Tibial artery (tissue), 4 donors: Measurements from ENCODE around the gene CARS1.
A peak's percentile ranks its signal among the peaks of the same experiment; 100 is the strongest.

Experiments used
- DNase-seq, 2 donors: peaks; one replicate each; pipeline ENCODE4 v3.0.0-alpha.2; 2019
- H3K27ac ChIP-seq, 2 donors: fragments of 200-600 bp; sonication (generic) in 1 of 2; 1 replicate in 1 of 2; 2 replicates in 1 of 2; pipeline ENCODE4 v1.5.1; 2018 to 2019; ENCODE audit warnings: mild to moderate bottlenecking in 1 of 2
- H3K27me3 ChIP-seq, 2 donors: fragments of 200-600 bp; sonication (generic) in 1 of 2; one replicate each; pipeline versions ENCODE4 v1.5.1 to v1.6.0; 2016 to 2019
- H3K36me3 ChIP-seq, 3 donors: fragments of 200-600 bp; sonication (generic) in 2 of 3; one replicate each; pipeline ENCODE4 v1.5.1; 2016 to 2019; ENCODE audit warnings: mild to moderate bottlenecking in 2 of 3
- H3K4me1 ChIP-seq, 4 donors: fragments of 200-600 bp; sonication (generic) in 2 of 4; 1 replicate in 3 of 4; 2 replicates in 1 of 4; pipeline ENCODE4 v1.5.1; 2016 to 2019
- H3K4me3 ChIP-seq, 2 donors: fragments of 200-600 bp; sonication (generic) in 1 of 2; 1 replicate in 1 of 2; 2 replicates in 1 of 2; pipeline ENCODE4 v1.5.1; 2018 to 2019; ENCODE audit warnings: mild to moderate bottlenecking in 2 of 2
- H3K9me3 ChIP-seq, 3 donors: fragments of 200-600 bp; sonication (generic) in 1 of 3; one replicate each; pipeline ENCODE4 v1.5.1; 2016 to 2019
- intact Hi-C: fragments of 100-400 bp; cut with DNase I; formaldehyde crosslinking; loops from one replicate; pipeline ENCODE4 v1.15.0; 2023; ENCODE audit warnings: low total_unique reads
- TF ChIP-seq, protein P1 (sequence below), 2 experiments: fragments of 200-600 bp in 1 of 2; fragments of 450-650 bp in 1 of 2; IDR thresholded peaks; one replicate each; pipeline ENCODE4 v1.5.1; 2017 to 2019; ENCODE audit warnings: antibody characterized with exemption in 2 of 2, mild to moderate bottlenecking in 1 of 2, moderate library complexity in 1 of 2

Gene CARS1

DNA sequence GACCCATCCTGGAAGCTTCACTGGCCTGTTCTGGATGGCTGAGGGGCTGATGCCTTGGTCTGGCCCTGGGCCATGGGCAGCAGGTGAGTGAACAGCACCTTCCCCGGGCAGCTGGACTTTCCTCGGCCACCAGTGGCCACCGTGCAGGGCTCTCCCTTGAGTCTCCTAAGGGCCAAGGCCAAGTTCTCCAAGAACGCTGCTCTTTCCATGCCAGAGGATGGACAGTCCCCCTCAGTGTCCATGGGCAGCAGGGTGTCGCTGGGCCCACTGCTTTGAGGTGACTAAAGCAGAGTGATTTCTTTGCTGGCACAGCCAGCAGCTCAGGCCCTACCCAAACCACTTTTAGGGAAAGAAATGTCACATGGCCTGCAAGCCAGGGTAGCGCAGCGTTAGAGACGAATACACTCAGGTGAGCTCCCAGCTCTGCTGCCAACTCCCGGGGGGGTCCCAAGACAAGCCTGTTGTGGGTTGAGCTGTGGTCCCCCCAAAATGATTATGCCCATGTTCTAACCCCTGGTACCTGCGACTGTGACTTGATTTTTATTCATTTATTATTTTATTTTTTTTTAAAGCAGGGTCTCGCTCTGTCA lies 3.3 kb upstream of the CARS1 start:
- TF ChIP-seq, protein P1, sequence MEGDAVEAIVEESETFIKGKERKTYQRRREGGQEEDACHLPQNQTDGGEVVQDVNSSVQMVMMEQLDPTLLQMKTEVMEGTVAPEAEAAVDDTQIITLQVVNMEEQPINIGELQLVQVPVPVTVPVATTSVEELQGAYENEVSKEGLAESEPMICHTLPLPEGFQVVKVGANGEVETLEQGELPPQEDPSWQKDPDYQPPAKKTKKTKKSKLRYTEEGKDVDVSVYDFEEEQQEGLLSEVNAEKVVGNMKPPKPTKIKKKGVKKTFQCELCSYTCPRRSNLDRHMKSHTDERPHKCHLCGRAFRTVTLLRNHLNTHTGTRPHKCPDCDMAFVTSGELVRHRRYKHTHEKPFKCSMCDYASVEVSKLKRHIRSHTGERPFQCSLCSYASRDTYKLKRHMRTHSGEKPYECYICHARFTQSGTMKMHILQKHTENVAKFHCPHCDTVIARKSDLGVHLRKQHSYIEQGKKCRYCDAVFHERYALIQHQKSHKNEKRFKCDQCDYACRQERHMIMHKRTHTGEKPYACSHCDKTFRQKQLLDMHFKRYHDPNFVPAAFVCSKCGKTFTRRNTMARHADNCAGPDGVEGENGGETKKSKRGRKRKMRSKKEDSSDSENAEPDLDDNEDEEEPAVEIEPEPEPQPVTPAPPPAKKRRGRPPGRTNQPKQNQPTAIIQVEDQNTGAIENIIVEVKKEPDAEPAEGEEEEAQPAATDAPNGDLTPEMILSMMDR (IDR thresholded peaks at IDR 0.05): no peak

DNA sequence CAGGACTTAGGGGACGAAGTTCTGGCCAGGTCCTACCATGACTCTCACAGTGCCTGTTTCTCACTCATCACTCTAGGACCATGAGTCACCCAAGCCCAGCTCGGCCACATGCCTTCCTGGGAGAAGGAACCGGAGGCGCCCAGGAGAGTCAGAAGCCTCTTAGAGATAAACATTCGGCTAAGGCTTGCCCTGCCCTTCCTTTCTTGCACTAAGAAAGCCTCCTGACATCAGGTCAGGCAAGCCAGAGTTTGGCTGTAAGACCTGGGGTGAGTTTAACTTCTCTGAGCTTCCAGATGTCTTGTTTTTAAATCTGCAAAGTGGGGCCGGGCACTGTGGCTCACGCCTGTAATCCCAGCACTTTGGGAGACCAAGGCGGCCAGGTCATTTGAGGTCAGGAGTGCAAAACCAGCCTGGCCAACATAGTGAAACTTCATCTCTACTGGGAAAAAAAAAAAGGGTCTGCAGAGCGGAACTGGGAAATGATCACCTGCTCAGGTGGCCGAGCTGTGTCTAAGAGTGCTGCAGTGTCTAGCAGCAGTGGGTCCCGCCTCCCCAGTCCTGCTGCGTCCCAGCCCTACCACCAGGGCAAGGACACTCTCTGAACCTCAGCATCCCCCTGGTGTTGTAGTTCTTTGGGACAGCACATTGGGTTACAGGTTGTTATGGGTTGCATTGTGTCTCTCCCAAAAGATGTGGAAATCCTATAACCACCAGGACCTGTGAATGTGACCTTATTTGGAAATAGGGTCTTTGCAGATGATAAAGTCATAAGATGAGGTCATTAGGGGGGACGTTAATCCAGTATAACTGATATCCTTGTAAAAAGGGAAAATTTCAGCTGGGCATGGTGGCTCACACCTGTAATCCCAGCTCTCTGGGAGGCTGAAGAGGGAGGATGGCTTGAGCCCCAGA lies 1.8 kb upstream of the CARS1 start:
- Histone ChIP-seq H3K4me3 (no peak overlapping the region), H3K36me3 (peaks cover 0 to 7% (median 5%) of the 10 kb centered on the region in 3 donors), H3K27ac (no peak overlapping the region), H3K27me3 (no peaks in the 10 kb centered on the region), H3K4me1 (peaks cover 0 to 24% (median 16%) of the 10 kb centered on the region in 4 donors), H3K9me3 (no peaks in the 10 kb centered on the region)
- TF ChIP-seq, protein P1 (IDR thresholded peaks at IDR 0.05): no peak
- DNase-seq: peak in 1 of 2 donors; percentile 57
- intact Hi-C loops: no loop called here

More for the DNA sequence above, 3.3 kb upstream of the CARS1 start:
- intact Hi-C loops: no loop called here
- Histone ChIP-seq H3K4me1 (peaks cover 0 to 19% (median 14%) of the 10 kb centered on the region in 4 donors), H3K4me3 (no peak overlapping the region), H3K27me3 (no peaks in the 10 kb centered on the region), H3K36me3 (no peaks in the 10 kb centered on the region), H3K27ac (no peak overlapping the region), H3K9me3 (no peaks in the 10 kb centered on the region)
- no peak for DNase-seq

DNA sequence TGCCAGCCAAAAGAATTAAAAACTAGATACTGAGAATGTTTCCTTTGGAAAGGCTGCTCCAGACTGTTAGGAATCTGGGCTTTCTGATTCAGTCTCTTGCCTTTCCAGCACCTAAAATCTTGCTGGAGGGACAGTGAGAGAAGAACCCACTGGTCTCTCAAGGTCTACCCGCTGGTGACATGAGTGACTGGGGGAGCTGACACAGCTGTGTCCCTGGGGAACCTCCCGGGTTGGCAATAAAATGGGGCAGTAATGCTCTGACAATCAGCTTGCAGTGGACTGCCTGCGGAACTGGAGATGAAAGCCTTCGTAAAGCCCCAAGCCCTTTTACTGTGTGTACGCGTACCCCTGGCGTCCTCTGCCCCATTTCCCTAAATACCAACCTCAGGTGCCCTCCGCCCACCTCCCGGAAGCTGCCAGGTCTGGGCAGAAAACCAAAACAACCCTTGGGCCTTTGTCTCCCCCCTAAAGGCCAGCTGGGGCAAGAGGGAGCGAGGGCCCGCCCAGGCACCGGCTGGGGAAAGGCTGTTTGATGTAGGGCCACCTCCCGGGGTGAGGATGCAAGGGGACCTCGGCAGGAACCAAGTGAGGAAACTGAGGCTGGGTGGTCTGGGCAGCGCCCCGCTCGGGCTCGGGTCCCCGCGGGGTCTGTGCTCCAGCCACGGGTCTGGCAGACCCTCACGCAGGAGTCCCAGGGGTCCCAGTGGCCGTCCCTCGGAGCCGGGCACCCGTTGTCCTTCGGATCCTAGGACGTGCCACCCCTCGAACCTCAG lies 741 bp downstream of the CARS1 start:
- no peaks in the 10 kb centered on the region for H3K9me3 ChIP-seq
- H3K27ac ChIP-seq: peak overlapping the region; percentile 83 to 87
- DNase-seq: peak in 1 of 2 donors; percentile 69
- peaks cover 0 to 26% (median 18%) of the 10 kb centered on the region in 4 donors for H3K4me1 ChIP-seq
- H3K27me3 ChIP-seq: no peaks in the 10 kb centered on the region
- TF ChIP-seq, protein P1 (IDR thresholded peaks at IDR 0.05): no peak
- intact Hi-C loops: no loop called here
- H3K36me3 ChIP-seq: peaks cover 0 to 15% (median 7%) of the 10 kb centered on the region in 3 donors
- H3K4me3 ChIP-seq: peak overlapping the region; percentile 85 to 96

DNA sequence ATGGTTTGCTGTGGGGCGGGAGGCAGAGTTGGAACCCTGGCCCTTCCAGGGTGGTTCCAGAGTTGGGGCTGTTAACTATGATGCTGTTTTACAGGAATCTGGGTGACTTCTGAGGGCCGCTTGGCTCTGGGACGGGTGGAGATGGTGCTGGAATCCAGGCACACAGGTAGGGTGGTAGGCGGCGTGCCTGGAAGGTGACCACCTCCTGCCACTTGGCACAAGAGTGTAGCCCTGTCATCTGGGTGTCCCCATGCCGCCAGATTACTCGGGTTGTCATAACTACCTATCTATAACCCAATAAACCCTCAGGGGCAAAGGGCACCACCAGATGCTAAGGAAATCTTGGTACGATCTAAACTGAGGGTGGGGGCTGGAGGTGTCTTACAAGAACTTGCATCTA lies 1.3 kb downstream of the CARS1 start:
- peak overlapping the region in 1 of 2 donors; percentile 87 for H3K27ac ChIP-seq
- H3K9me3 ChIP-seq: no peaks in the 10 kb centered on the region
- peak in 1 of 2 donors; percentile 54 for DNase-seq
- TF ChIP-seq, protein P1 (IDR thresholded peaks at IDR 0.05): no peak
- peak overlapping the region; percentile 85 to 96 for H3K4me3 ChIP-seq
- peaks cover 0 to 19% (median 7%) of the 10 kb centered on the region in 3 donors for H3K36me3 ChIP-seq
- intact Hi-C loops: no loop called here
- H3K4me1 ChIP-seq: peaks cover 0 to 32% (median 19%) of the 10 kb centered on the region in 4 donors
- H3K27me3 ChIP-seq: no peaks in the 10 kb centered on the region

DNA sequence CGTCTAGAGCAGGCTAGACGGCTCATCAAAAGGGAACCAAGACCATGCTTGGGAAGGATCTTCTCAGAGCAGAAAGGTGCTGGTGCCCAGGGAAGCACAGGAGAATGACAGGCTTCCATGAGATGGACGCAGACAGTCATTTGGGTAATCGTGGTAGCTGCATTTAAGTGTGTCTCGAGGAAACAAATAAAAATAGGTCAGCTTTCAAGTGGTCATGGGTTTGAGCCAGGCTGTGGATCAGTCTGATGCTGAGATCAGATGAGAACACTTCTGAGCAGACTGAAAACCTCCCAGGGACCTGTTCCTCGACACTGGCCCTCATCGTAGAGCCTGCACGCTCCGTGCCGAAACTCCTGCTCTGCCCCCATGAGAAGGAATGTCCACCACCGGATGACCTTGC lies 4.7 kb downstream of the CARS1 start:
- H3K36me3 ChIP-seq: peaks cover 0 to 21% (median 9%) of the 10 kb centered on the region in 3 donors
- no peaks in the 10 kb centered on the region for H3K9me3 ChIP-seq
- no peak for DNase-seq
- no peaks in the 10 kb centered on the region for H3K27me3 ChIP-seq
- H3K4me1 ChIP-seq: peaks cover 0 to 49% (median 37%) of the 10 kb centered on the region in 4 donors
- H3K4me3 ChIP-seq: no peak overlapping the region
- TF ChIP-seq, protein P1 (IDR thresholded peaks at IDR 0.05): no peak
- H3K27ac ChIP-seq: no peak overlapping the region
- intact Hi-C loops: no loop called here
